ENCODE measurements around the gene PACRGL. TPM values are rescaled to one million over a fixed set of nuclear protein-coding genes. Genes with fewer than 3 reads are reported as not detected.

Gene PACRGL
- total and polyA plus RNA-seq, 2 of the 4 experiments (the other 2 are of a cell fraction): 7.4 to 13.1 TPM

GRCh38 chr4:20683766-20684165 lies 16.5 kb upstream of the PACRGL start:
- dilution Hi-C loops (cut with HindIII; ENCODE audit: low sequenced_read_pairs, unreplicated experiment) (no loop called here), in situ Hi-C loops (cut with MboI; ENCODE audit: low sequenced_read_pairs) (loop anchor here (10.0 kb wide), 3 partner anchors 139 to 1999 kb away; no protein-coding TSS in a partner anchor), intact Hi-C loops (cut with micrococcal nuclease) (loop anchor here (2.0 kb wide), 5 partner anchors 139 to 1997 kb away; no protein-coding TSS in a partner anchor)
- Histone ChIP-seq H2AK9ac (replicated peaks; ENCODE audit: low read depth, low read length, poor library complexity) (no peak overlapping the region), H3K9me1 (ENCODE audit: insufficient read depth, low read length) (no peaks in the 10 kb centered on the region), H3K9ac (ENCODE audit: low read depth, low read length) (no peak overlapping the region), H3K23ac (ENCODE audit: low read depth, low read length) (no peak overlapping the region), H3K18ac (ENCODE audit: low read depth, low read length) (no peak overlapping the region), H3K4ac (ENCODE audit: low read depth, low read length) (no peak overlapping the region), H3K27me3 (ENCODE audit: control insufficient read depth, insufficient read depth, low read length) (peaks cover 5% of the 10 kb centered on the region), H4K20me1 (ENCODE audit: insufficient read depth, low read length) (no peaks in the 10 kb centered on the region), H4K8ac (ENCODE audit: low read depth in 2 of 2, low read length in 2 of 2) (no peak overlapping the region), H3K27ac (ENCODE audit: insufficient read depth, low read length) (no peak overlapping the region), H3K56ac (ENCODE audit: extremely low read depth, insufficient read depth, low read length) (no peak overlapping the region), H2BK5ac (ENCODE audit: low read depth, low read length, poor library complexity, severe bottlenecking) (no peak overlapping the region), H3K4me3 (ENCODE audit: insufficient read depth, low read depth, low read length) (no peak overlapping the region), H2AK5ac (ENCODE audit: low read depth, low read length) (no peak overlapping the region), H2AFZ (replicated peaks; ENCODE audit: low read length, poor library complexity) (no peak overlapping the region), H3K14ac (replicated peaks; ENCODE audit: low read depth, low read length) (no peak overlapping the region), H2BK15ac (ENCODE audit: low read depth, low read length) (no peak overlapping the region), H3K4me2 (ENCODE audit: low read depth, low read length) (no peak overlapping the region), H2BK20ac (ENCODE audit: low read depth, low read length) (no peak overlapping the region), H3K79me1 (ENCODE audit: low read depth in 1 of 2, low read length in 2 of 2) (no peaks in the 10 kb centered on the region), H3K36me3 (ENCODE audit: control insufficient read depth, insufficient read depth, low read length) (no peaks in the 10 kb centered on the region), H4K5ac (ENCODE audit: low read depth, low read length) (no peak overlapping the region), H2BK120ac (ENCODE audit: low read depth, low read length) (no peak overlapping the region), H4K91ac (ENCODE audit: insufficient read depth, low read depth, low read length) (no peak overlapping the region), H3K9me3 (ENCODE audit: control insufficient read depth, insufficient read depth, low read length) (no peaks in the 10 kb centered on the region), H3K4me1 (ENCODE audit: control insufficient read depth, insufficient read depth, low read length) (no peaks in the 10 kb centered on the region)
- no peak for DNase-seq
- ChIA-PET POLR2A (ENCODE audit: unreplicated experiment) (no interaction called here), CTCF (interaction anchor here (0.7 kb wide), 1 partner anchor 197 kb away, joined by 3 read pairs; no protein-coding TSS in a partner anchor)
- no TSS peak for BruUV-seq (replicated peaks)
- no peak for ATAC-seq (ENCODE audit: low read depth)
- TF ChIP-seq ELK1 (IDR thresholded peaks at IDR 0.05; ENCODE audit: borderline replicate concordance, low read depth, low read length): no peak
- no peak for TF ChIP-seq FOS (IDR thresholded peaks at IDR 0.05; ENCODE audit: low read depth, low read length)
- no peak for TF ChIP-seq CTCF (conservative IDR thresholded peaks at IDR 0.05; ENCODE audit: low read depth, low read length)
- no peak for TF ChIP-seq BHLHE40 (IDR thresholded peaks at IDR 0.05; ENCODE audit: low read depth, low read length)
- TF ChIP-seq MAFK (IDR thresholded peaks at IDR 0.05; ENCODE audit: low read depth, low read length): no peak
- no peak for TF ChIP-seq MAZ (IDR thresholded peaks at IDR 0.05; ENCODE audit: borderline replicate concordance, low read depth, low read length)
- no peak for TF ChIP-seq CEBPB (IDR thresholded peaks at IDR 0.05; ENCODE audit: low read depth, low read length)
- TF ChIP-seq USF2 (IDR thresholded peaks at IDR 0.05; ENCODE audit: low read depth, low read length): no peak
- no peak for TF ChIP-seq RAD21 (IDR thresholded peaks at IDR 0.05; ENCODE audit: low read length)
- TF ChIP-seq CHD1 (IDR thresholded peaks at IDR 0.05; ENCODE audit: low read depth, low read length): no peak
- no peak for TF ChIP-seq NFE2L2 (IDR thresholded peaks at IDR 0.05; ENCODE audit: low read depth, low read length)
- TF ChIP-seq RFX5 (IDR thresholded peaks at IDR 0.05; ENCODE audit: low read depth, low read length): no peak
- no peak for TF ChIP-seq POLR2A (IDR thresholded peaks at IDR 0.05; ENCODE audit: low read depth, low read length)
- no peak for TF ChIP-seq RCOR1 (IDR thresholded peaks at IDR 0.05; ENCODE audit: insufficient replicate concordance, low read length)
- no peak for TF ChIP-seq MXI1 (IDR thresholded peaks at IDR 0.05; ENCODE audit: borderline replicate concordance, low read depth, low read length)
- no peak for TF ChIP-seq SMC3 (IDR thresholded peaks at IDR 0.05; ENCODE audit: low read depth, low read length)
- no CpG with 5 or more reads among the region's 3 CpGs for WGBS, 2 experiments (ENCODE audit: extremely low coverage in 2 of 2, insufficient read length in 1 of 2)

Data from IMR-90 (cell line).